GM19099 (cell line): ENCODE data around the gene PAK6.

Source experiments
- POLR2A ChIP-seq: IDR thresholded peaks from 3 replicates; pipeline ENCODE4 v1.6.1; 2011; ENCODE audit warnings: low read depth; ENCODE audit not compliant: insufficient read length; ENCODE audit errors: extremely low read depth

Gene PAK6

DNA sequence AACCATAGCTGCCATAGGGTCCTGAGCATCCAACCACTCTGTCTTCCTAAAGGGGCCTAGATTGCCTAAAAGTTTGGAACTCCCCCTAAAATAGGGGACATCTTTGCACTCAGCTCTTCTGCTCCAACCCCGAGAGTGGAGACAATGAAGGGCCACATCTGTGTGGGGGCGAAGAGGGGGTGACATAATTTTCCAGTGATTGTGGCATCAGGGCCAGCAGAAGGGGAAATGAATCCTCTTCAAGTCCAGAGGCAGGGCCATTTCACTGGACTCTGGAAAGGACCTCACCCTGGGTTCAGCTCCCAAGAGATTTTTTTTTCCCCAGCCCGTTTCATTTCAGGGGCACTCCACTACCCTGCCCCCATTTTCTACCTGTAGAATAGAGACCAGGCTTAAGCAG is 48.6 kb downstream of the PAK6 start:
- TF ChIP-seq POLR2A, result no peak

DNA sequence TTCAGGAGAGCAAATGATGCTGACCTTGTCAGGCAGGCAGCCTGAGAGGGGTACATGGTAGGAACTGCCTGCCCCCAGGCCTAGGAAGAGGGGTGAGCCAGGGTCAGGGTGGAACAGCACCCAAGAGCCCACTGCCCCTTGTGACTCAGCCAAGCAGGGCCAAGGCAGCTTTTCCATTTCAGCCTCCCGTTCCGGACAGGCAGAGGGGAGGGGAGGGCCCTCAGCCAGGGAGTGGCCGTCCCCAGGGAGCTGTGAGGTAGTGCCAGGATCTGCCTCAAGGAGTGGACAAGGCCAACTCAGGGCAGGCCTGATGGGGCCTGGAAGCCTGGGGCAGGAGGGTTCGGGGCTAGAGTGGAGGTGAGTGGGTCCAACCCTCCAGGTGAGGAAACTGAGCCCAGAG is 49.1 kb downstream of the PAK6 start:
- no peak for TF ChIP-seq POLR2A

DNA sequence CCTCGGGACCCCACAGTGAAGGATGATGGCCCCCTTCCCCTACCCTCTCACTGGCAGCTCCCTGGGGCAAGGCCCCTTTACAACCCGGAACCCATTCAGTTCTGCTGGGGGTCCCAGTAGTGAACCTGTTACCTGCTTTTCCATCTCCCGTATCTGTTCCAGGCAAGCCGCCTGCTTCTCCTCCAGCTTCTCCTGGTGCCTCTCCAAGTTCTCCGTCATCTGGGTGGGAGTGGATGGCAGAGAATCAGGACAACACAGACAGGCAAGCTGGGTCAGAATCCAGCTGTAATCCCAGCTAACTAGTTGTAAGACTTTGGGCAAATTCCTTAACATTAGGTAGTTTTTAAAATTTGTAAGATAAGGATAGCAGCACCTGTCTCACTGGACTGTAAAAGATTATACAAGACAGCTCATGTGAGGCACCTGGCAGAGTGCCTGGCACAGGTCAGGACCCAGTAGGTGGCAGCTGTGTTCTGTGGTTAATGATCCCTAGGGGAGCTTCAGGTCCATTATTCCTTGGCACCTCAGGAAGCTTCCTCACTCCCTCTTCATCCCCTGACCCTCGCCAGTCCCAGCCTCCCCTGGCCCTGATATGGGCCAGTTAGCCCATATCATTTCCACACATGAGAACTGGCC is 50.4 kb downstream of the PAK6 start:
- no peak for TF ChIP-seq POLR2A

DNA sequence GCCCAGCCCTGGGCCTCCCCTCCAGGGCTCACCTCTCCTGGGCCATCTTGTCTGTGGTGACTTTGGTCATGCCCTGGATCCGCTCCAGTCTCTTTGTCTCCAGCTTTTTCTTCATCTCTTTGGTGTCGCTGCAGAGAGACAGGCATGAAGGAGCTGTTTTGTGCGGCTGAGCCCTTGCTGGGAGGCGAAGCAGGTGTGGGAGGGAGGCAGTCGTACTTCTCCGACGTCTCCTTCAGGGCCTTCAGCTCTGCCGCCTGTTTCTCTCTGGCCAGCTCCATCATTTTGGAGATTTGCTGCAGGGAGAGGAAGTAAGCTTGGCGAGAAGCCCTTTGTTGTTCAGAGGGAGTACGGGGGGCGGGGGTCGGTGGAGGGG is 51.7 kb downstream of the PAK6 start:
- no peak for TF ChIP-seq POLR2A

DNA sequence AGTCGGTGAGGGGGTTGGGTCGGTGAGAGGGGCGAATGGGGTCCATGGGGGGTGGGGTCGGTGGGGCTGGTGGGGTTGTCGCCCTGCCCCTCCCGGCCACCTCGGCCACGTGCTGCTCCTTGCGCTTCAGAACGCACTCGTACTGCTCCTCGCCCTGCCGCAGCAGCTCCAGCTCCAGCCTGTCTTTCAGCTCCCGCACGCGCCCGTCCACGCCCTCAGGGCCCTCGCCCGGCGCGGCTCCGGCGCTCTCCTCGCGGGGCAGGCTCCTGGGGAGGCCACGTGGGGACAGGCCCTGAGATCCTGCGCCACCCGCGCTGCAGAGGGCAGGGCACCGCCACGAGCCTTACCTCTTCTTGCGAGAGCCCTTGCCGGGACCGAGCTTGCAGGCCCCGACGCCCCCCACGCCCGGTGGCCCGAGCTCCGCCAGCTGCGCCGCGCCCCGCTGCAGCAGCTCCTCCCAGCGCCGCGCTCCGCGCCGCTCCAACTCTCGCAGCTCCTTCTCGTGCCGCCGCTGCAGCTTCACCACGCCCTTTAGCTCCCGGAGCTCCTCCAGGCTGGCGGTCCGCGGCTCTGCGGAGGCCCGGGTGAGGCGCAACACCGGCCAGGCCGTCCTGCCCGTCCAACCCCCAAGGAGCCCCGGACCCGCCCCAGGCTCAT is 52.2 kb downstream of the PAK6 start:
- TF ChIP-seq POLR2A, result no peak

DNA sequence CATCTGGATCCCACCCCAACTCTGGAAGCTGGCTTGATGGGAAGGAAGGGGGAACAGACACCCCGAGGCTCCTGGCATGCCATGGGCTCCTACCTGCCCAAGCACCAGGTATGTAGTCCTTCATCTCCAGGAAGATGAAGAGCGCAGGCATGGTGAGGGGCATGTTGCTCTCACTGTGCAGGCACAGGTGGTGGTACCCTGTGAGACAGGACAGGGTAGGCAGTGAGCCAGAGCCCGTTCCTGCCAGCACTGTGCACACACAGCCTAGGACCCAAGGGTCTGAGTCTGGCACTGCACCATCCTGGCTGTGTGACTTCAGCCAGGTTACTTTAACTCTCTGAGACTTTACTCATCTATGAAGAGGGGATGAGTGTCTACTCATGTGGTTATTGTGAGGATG is 53.4 kb downstream of the PAK6 start:
- TF ChIP-seq POLR2A, result no peak

DNA sequence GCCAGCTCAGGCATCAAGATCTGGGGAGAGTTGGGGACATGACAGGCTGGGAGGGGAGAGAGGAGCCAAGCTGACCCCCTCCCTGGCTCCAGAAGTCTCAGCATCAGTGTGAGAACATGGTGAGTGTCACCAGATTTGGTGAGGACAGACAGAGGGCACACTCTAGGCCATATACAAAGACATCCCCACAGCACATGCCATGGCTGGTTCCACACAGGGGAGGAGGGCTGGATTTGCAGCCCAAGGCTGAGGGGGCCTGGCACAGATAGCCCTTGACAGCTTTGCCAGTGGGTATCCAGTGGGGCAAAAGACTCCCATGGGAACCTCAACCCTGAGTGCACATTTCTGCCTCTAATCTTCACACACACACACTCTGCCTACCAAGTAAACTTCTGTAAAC is 54.1 kb downstream of the PAK6 start:
- TF ChIP-seq POLR2A, result no peak

DNA sequence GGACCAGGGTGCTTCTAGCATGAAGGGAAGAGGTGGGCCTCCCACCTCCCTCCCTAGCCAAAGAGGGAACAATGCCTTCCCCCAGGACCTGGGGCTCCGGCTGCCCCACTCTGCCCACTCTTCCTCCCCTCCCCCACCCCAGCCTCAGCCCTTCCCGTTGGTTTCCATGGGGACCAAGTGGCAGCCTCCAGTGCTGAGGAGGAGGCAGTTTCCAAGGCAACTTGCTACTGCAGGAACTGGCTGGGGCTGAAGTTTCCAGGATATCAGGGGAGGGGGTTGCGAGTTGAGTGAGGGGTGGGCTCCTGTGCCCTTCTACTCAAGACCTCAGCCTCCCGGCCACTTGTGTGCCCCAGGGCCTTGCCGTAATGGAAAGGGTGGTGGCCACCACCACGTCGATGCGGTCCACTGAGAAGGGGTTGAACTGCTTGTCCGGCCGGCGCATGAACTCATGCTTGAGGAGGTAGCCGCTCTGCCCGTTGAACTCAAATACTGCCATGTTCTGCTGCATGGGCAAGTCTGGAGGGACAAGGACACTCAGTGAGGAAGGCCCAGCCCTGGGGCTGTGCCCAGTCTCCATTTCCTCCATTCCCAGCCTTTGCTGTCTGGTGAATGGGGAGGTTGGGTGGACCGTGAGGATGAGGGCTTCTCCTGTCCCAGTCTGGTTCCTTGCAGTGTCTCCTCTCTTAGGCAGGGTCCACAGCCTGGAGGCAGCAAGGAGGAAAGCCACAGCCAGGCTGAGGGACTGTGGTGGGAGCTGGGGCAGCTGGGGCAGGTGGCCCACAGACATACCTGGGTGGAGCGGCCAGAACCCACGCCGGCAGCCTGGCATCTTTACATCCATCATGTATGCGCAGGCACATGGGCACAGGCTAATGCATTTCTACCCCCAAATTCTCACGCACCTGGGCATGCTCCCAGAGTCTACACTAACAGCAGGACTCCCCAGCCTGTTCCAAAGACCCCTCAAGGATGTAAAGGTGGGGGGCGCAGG is 55.3 kb downstream of the PAK6 start:
- TF ChIP-seq POLR2A, result no peak

DNA sequence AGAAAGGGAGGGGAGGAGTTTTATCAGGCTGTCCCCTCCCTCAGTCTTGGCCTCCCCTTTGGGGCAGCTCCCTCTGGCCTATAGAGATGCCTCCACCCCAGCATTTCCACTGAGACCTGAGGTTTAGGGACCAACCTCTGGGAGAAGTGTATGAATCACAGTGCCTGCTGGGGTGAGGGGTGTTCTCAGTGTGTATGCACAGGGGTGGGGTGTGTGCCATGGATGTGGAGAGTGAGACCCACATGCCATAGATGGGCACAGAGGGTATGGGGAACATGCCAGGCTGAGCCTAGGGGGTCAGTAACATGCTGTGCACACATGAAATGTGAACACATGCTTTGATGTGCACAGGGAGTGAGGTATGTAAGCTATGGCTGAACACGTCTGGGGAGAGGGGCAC is 56.4 kb downstream of the PAK6 start:
- TF ChIP-seq POLR2A, result no peak

DNA sequence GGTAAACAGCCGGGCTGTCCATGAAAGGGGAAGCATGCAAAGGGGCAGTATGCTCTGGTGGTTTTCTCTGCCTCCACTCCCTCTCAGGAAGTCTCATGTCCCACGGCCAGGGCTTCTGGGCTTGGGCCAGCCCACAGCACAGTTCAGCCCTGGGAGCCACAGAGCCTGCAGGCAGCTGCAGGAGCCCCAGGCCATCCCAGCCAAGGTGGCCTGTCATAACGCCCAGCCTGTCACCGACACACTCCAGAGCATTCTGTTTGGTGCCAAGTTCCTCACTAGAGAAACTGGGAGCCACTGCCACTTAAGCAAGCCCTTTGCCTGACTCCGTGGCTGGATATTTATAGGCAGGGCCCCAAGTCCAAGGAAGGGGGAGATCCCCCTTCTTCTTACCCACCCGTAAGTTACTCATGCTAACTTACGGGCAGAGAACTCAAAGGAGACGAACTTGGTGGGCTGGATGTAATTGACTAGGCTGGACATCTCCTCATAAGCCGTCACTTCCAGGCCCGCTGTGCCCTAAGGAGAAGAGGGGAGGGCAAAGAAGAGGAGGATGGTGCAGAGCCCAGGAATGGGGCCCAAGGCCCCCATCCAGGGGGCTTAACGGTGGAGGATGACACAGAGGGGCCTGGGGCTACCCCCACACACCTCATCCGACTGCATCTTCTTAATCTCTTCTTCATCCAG is 57.2 kb downstream of the PAK6 start:
- TF ChIP-seq POLR2A, result no peak

DNA sequence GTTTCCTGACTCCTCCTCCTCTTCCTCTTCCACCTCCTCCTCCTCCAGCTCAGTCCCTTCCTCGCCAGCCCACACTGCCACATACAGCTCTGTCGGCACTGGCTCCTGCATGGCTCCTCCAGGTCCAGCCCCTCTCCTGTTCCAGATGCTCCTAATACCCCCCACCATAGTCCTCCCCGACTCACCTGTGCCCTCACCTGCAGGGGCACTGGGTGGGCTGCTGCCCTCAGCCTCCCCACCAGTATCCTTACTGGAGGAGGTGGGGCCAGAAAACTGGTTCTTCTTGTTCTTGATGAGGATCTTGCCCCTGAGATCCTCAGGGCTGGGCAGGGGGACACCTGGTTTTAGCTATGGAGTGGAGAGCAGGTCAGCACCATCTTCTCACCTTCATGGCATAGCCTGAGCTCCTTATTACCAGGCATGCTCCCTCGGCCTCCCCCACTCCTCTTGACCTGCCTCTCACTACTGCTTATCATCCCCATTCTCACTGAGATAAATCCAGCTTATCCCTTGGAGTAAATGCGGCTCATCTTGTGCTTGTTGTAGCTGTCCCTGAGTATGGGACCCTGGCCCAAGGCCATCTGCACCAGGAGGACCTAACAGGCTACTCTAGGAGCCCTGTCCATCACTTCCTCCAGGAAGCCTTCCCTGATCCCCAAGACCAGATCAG is 57.8 kb downstream of the PAK6 start:
- TF ChIP-seq POLR2A, result no peak

DNA sequence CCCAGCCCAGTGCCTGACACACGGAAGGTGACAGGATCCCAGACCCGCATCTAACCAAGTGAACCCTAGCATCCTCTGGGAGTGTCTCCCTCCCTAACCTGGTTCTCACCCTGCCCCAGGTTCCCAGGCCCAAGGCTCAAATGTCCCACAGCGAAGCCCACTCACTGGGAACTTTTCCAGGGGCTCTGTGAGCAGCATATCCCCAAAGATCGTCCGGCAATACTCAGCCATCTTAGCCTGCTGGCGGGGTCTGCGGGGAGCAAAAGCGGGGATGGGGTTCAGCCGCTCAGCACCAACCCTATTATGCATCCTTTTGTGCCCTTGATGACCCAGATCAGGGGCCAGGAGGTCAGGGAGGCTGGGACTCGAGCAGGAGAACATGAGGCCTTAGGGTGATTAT is 58.5 kb downstream of the PAK6 start:
- TF ChIP-seq POLR2A, result no peak

DNA sequence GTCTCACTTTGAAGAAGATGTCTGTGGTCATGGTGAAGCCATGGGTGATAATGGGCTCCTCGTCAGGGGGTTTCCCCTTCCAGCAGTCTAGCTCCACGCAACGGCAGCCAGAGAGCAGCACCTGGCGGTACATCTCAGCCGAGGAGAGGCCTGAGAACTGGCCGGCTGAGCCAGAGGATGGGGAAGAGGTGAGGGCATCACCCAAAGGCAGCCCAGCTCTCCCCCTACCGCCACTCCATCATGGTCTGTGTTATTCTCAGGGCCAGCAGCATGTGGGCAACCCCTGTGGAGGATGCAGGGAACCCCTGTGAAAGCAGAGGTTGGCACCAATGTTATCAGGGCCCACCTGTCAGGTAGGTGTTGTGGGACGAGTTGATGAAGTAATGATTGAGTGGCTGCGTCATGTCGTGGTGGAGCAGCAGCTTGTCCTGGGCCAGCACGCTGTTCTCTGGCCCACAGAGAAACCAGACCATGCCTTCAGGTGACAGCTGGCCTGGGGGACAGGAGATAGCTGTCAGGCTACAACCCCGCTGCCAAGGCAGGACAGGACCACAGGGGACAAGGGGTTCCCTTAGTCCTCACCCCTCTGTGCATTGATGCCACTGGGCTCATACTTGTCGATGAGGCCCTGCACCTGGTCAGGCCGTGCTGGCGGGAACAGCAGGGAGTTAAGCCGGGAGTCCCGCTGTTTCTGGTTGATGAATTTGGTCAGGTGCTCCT is 59.5 kb downstream of the PAK6 start:
- TF ChIP-seq POLR2A, result no peak

DNA sequence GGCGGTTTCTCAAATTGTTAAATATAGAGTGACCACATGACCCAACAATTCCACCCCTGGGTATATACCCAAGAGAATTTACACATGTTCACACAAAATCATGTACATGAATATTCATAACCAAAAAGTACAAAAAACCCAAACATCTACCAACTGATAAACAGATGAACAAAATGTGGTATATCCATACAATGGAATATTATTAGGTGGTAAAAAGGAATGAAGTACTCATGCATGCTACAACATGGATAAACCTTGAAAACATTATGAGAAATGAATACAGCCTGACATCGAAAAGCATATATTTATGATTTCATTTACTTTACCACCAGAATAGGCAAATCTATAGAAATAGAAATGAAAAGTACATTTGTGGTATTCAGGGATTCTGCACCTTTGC is 61.5 kb downstream of the PAK6 start:
- no peak for TF ChIP-seq POLR2A
